HCT116 (cell line): ENCODE results near the gene GMDS. TPM values are rescaled to one million over a fixed set of nuclear protein-coding genes. Genes with fewer than 3 reads are reported as not detected.

Experiments used
- ATAC-seq: fragments of 200-7000 bp; cut with Tn5 transposase; 2 replicates; pipeline ENCODE4 v1.9.1; 2020; ENCODE audit warnings: mild to moderate bottlenecking, moderate library complexity
- BruUV-seq: library from RNA; stranded (reverse); fragments of 400-500 nt; replicated peaks from 2 replicates; lab custom pipeline; 2021; lab: Mats Ljungman, UMichigan
- CTCF ChIA-PET: fragments of 300-600 bp; sonication (Branson Sonifier 250); formaldehyde crosslinking; loops from one replicate; lab custom pipeline; 2021; ENCODE audit warnings: antibody characterized with exemption; lab: Charles Lee
- POLR2A ChIA-PET: fragments of 300-600, 350-600 bp; sonication (Branson Sonifier 250); formaldehyde crosslinking; loops from one replicate; lab custom pipeline; 2021; ENCODE audit warnings: antibody characterized with exemption; lab: Charles Lee
- RAD21 ChIA-PET, 2 experiments: fragments of 300-600 bp; sonication (Branson Sonifier 250); formaldehyde crosslinking; loops; one replicate each; lab custom pipeline; 2023; ENCODE audit warnings: low total read pairs in 2 of 2; ENCODE audit not compliant: uncharacterized antibody in 2 of 2, unreplicated experiment in 2 of 2, low non-redundant PET in 1 of 2; lab: Charles Lee
- DNase-seq: peaks from one replicate; pipeline ENCODE4 v3.0.0-alpha.2; 2010; ENCODE audit warnings: low read depth, low spot score
- H2AFZ ChIP-seq: fragments of 200-600 bp; shearing (Covaris generic), sonication (generic); 2 replicates; pipeline ENCODE4 v1.6.1; 2017; ENCODE audit warnings: low read depth, mixed run types, mixed read lengths, antibody characterized with exemption, low read length; ENCODE audit not compliant: poor library complexity, severe bottlenecking
- H3K27ac ChIP-seq: 2 replicates; pipeline ENCODE4 v1.5.1; 2012; ENCODE audit warnings: low read depth, low read length
- H3K27me3 ChIP-seq: fragments of 200-600 bp; sonication (generic); 2 replicates; pipeline ENCODE4 v1.6.1; 2016; ENCODE audit warnings: mixed run types, low read length, mixed read lengths; ENCODE audit not compliant: insufficient read depth
- H3K36me3 ChIP-seq, 2 experiments: fragments of 200-500 bp in 1 of 2; fragments of 200-600 bp in 1 of 2; sonication (Bioruptor generic) in 1 of 2; sonication (generic) in 1 of 2; 2 replicates each; pipeline versions ENCODE4 v1.5.1 to v1.6.1; 2014 to 2016; ENCODE audit warnings: low read length in 2 of 2, inconsistent platforms in 1 of 2, mixed read lengths in 1 of 2, mixed run types in 1 of 2; ENCODE audit not compliant: insufficient read depth in 2 of 2, control insufficient read depth in 1 of 2
- H3K4me1 ChIP-seq, 2 experiments: fragments of 200-600 bp in 1 of 2; sonication (generic) in 1 of 2; 2 replicates each; pipeline versions ENCODE4 v1.5.1 to v1.6.1; 2012 to 2017; ENCODE audit warnings: low read length in 2 of 2, inconsistent platforms in 1 of 2, mild to moderate bottlenecking in 1 of 2, mixed read lengths in 1 of 2, mixed run types in 1 of 2, moderate library complexity in 1 of 2; ENCODE audit not compliant: insufficient read depth in 2 of 2, control insufficient read depth in 1 of 2
- H3K4me2 ChIP-seq: fragments of 200-600 bp; sonication (generic); 2 replicates; pipeline ENCODE4 v1.6.1; 2017; ENCODE audit warnings: mixed run types, low read length, mixed read lengths
- H3K4me3 ChIP-seq, 2 experiments: fragments of 200-600 bp in 1 of 2; sonication (generic) in 1 of 2; replicated peaks in 1 of 2; 2 replicates each; pipeline ENCODE4 v1.5.1; 2011 to 2016; ENCODE audit warnings: low read length in 2 of 2, control low read depth in 1 of 2, low read depth in 1 of 2, mild to moderate bottlenecking in 1 of 2, mixed read lengths in 1 of 2, mixed run types in 1 of 2
- H3K79me2 ChIP-seq: fragments of 200-600 bp; sonication (generic); 2 replicates; pipeline ENCODE4 v1.6.1; 2017; ENCODE audit warnings: mild to moderate bottlenecking, mixed run types, low read length, moderate library complexity, mixed read lengths; ENCODE audit not compliant: insufficient read depth
- H3K9ac ChIP-seq: fragments of 200-600 bp; sonication (generic); 2 replicates; pipeline ENCODE4 v1.6.1; 2016; ENCODE audit warnings: low read length, mixed read lengths
- H3K9me2 ChIP-seq: fragments of 200-600 bp; sonication (generic), shearing (Covaris generic); 2 replicates; pipeline ENCODE4 v1.6.1; 2017; ENCODE audit warnings: mixed run types, mild to moderate bottlenecking, moderate library complexity; ENCODE audit not compliant: insufficient read depth
- H3K9me3 ChIP-seq, 2 experiments: fragments of 200-500 bp in 1 of 2; fragments of 200-600 bp in 1 of 2; sonication (Bioruptor generic) in 1 of 2; sonication (generic) in 1 of 2; 2 replicates each; pipeline ENCODE4 v1.6.1; 2014 to 2017; ENCODE audit warnings: low read length in 2 of 2, mixed read lengths in 2 of 2, inconsistent platforms in 1 of 2, low read depth in 1 of 2, mild to moderate bottlenecking in 1 of 2, mixed run types in 1 of 2, moderate library complexity in 1 of 2; ENCODE audit not compliant: control insufficient read depth in 1 of 2, insufficient read depth in 1 of 2
- H4K20me1 ChIP-seq: fragments of 200-600 bp; sonication (generic), shearing (Covaris generic); 2 replicates; pipeline ENCODE4 v1.6.1; 2017; ENCODE audit warnings: mixed run types, mild to moderate bottlenecking, moderate library complexity; ENCODE audit not compliant: insufficient read depth
- CBX3 ChIP-seq: IDR thresholded peaks from 2 replicates; pipeline ENCODE4 v1.6.1; 2012; ENCODE audit warnings: low read depth
- CEBPB ChIP-seq: IDR thresholded peaks from 2 replicates; pipeline ENCODE4 v1.6.1; 2012; ENCODE audit warnings: low read depth
- EGR1 ChIP-seq: IDR thresholded peaks from 2 replicates; pipeline ENCODE4 v1.6.1; 2012; ENCODE audit warnings: low read depth
- ELF1 ChIP-seq: IDR thresholded peaks from 2 replicates; pipeline ENCODE4 v1.6.1; 2012; ENCODE audit warnings: low read depth, borderline replicate concordance
- EZH2 ChIP-seq: fragments of 200-600 bp; sonication (generic); IDR thresholded peaks from 2 replicates; pipeline ENCODE4 v1.6.1; 2017; ENCODE audit warnings: antibody characterized with exemption, mixed run types
- FOSL1 ChIP-seq: IDR thresholded peaks from 2 replicates; pipeline ENCODE4 v1.6.1; 2012; ENCODE audit warnings: low read depth
- JUND ChIP-seq: IDR thresholded peaks from 2 replicates; pipeline ENCODE4 v1.6.1; 2012
- SIN3A ChIP-seq: IDR thresholded peaks from 2 replicates; pipeline ENCODE4 v1.6.1; 2012; ENCODE audit warnings: low read depth
- SP1 ChIP-seq: IDR thresholded peaks from 2 replicates; pipeline ENCODE4 v1.6.1; 2012; ENCODE audit warnings: low read depth
- TCF7L2 ChIP-seq: IDR thresholded peaks from 2 replicates; pipeline ENCODE4 v1.7.0; 2011; ENCODE audit warnings: borderline replicate concordance, inconsistent platforms; ENCODE audit not compliant: insufficient read depth, insufficient read length; ENCODE audit errors: extremely low read depth
- ZFX ChIP-seq: fragments of 450-650 bp; IDR thresholded peaks from 2 replicates; pipeline ENCODE4 v1.6.1; 2017
- intact Hi-C: fragments of 100-400 bp; cut with micrococcal nuclease; formaldehyde crosslinking; loops from 2 replicates; pipeline ENCODE4 v1.10.0; 2022
- total RNA-seq: library from RNA; stranded (reverse); gene quantifications from one replicate; pipeline ENCODE4 v1.2.1, GENCODE V29; 2021; ENCODE audit not compliant: unreplicated experiment
- TF ChIP-seq, protein P1 (sequence below): IDR thresholded peaks from 2 replicates; pipeline ENCODE4 v1.6.1; 2011; ENCODE audit warnings: mild to moderate bottlenecking, low read length, moderate library complexity; ENCODE audit not compliant: insufficient replicate concordance; ENCODE audit errors: extremely low read depth

Gene GMDS
- total RNA-seq, 1 experiment from 2014 or later = 34.4 TPM

- ChIA-PET POLR2A (interaction anchor here (0.6 kb wide), 1 partner anchor 274 kb away, joined by 3 read pairs; no protein-coding TSS in a partner anchor), RAD21 (no interaction called here), CTCF (interaction anchor here (1.3 kb wide), 1 partner anchor 256 kb away, joined by 8 read pairs; no protein-coding TSS in a partner anchor)
- DNase-seq = no peak
- TF ChIP-seq SIN3A = no peak
- TF ChIP-seq, protein P1, sequence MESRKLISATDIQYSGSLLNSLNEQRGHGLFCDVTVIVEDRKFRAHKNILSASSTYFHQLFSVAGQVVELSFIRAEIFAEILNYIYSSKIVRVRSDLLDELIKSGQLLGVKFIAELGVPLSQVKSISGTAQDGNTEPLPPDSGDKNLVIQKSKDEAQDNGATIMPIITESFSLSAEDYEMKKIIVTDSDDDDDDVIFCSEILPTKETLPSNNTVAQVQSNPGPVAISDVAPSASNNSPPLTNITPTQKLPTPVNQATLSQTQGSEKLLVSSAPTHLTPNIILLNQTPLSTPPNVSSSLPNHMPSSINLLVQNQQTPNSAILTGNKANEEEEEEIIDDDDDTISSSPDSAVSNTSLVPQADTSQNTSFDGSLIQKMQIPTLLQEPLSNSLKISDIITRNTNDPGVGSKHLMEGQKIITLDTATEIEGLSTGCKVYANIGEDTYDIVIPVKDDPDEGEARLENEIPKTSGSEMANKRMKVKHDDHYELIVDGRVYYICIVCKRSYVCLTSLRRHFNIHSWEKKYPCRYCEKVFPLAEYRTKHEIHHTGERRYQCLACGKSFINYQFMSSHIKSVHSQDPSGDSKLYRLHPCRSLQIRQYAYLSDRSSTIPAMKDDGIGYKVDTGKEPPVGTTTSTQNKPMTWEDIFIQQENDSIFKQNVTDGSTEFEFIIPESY = no peak
- no peak for TF ChIP-seq ELF1
- no peak for TF ChIP-seq ZFX
- TF ChIP-seq SP1 = no peak
- TF ChIP-seq JUND = no peak
- no peak for TF ChIP-seq EZH2
- TF ChIP-seq FOSL1 = no peak
- no peak for TF ChIP-seq EGR1
- no peak for TF ChIP-seq CEBPB
- TF ChIP-seq TCF7L2 = no peak
- no peak for TF ChIP-seq CBX3
- BruUV-seq = no TSS peak
- no peaks in the 10 kb centered on the region for H3K9me2 ChIP-seq
- no peak overlapping the region for H3K4me2 ChIP-seq
- H3K9me3 ChIP-seq = no peaks in the 10 kb centered on the region
- no peak overlapping the region for H3K27ac ChIP-seq
- H3K9ac ChIP-seq = no peak overlapping the region
- intact Hi-C loops = loop anchor here (5.0 kb wide), 1 partner anchor 431 kb away; the partner anchor contains the start of gene FOXC1
- H2AFZ ChIP-seq = no peak overlapping the region
- H3K27me3 ChIP-seq = no peaks in the 10 kb centered on the region
- H3K36me3 ChIP-seq = no peaks in the 10 kb centered on the region
- no peaks in the 10 kb centered on the region for H3K79me2 ChIP-seq
- peaks cover 6 to 10% of the 10 kb centered on the region in 2 experiments; a peak in 3 of 4 replicates for H3K4me1 ChIP-seq
- H3K4me3 ChIP-seq = no peak overlapping the region
- no peaks in the 10 kb centered on the region for H4K20me1 ChIP-seq
- no peak for ATAC-seq
Observed at GRCh38 chr6:2038092-2038491, 207.3 kb downstream of the GMDS start.
